ENCODE data around the gene ITGAV. TPM values are rescaled to one million over a fixed set of nuclear protein-coding genes. Genes with fewer than 3 reads are reported as not detected.

The ITGAV gene
- total RNA-seq, 2 donors from 2014 or later, result 63.7 to 79.7 TPM

- Mint-ChIP-seq H3K4me1 (peaks cover 40% of the 10 kb centered on the region), H3K27ac (peak overlapping the region; percentile 95), H3K4me3 (peak overlapping the region; percentile 96), H3K27me3 (ENCODE audit: insufficient read depth) (no peaks in the 10 kb centered on the region), H3K9me3 (no peaks in the 10 kb centered on the region), H3K36me3 (ENCODE audit: low read depth) (peaks cover 5% of the 10 kb centered on the region)
- peak; percentile 65 for DNase-seq
- 0% methylated on average over 10 to 16 of the region's 17 CpGs for WGBS, 2 experiments (ENCODE audit: insufficient coverage in 1 of 2, insufficient read length in 1 of 2)
- Histone ChIP-seq H3K4me3 (ENCODE audit: low read length) (peak overlapping the region; percentile 99), H3K27me3 (ENCODE audit: control insufficient read depth, insufficient read depth, low read length, poor library complexity, severe bottlenecking) (no peaks in the 10 kb centered on the region), H3K27ac (ENCODE audit: low read depth, low read length) (peak overlapping the region; percentile 78), H3K9ac (ENCODE audit: extremely low read depth, low read length, poor library complexity, severe bottlenecking) (peak overlapping the region; percentile 98), H3K36me3 (ENCODE audit: control insufficient read depth, insufficient read depth, low read length) (no peaks in the 10 kb centered on the region), H3K4me1 (ENCODE audit: control insufficient read depth, insufficient read depth, low read length) (no peaks in the 10 kb centered on the region), H3K9me3 (ENCODE audit: control insufficient read depth, low read length) (no peaks in the 10 kb centered on the region)
- TF ChIP-seq CTCF (conservative IDR thresholded peaks at IDR 0.05), result no peak
Observed at GRCh38 chr2:186590759-186591505, 1.1 kb downstream of the ITGAV start.

- H3K9me3 Mint-ChIP-seq, result no peaks in the 10 kb centered on the region
- H3K4me3 Mint-ChIP-seq, result peak overlapping the region; percentile 96
- H3K9me3 ChIP-seq (ENCODE audit: control insufficient read depth, low read length), result no peaks in the 10 kb centered on the region
- H3K4me1 ChIP-seq (ENCODE audit: control insufficient read depth, insufficient read depth, low read length), result no peaks in the 10 kb centered on the region
- no peak for DNase-seq
- H3K36me3 ChIP-seq (ENCODE audit: control insufficient read depth, insufficient read depth, low read length), result no peaks in the 10 kb centered on the region
- WGBS, 2 experiments (ENCODE audit: insufficient coverage in 1 of 2, insufficient read length in 1 of 2), result 7% methylated on average over 3 of the region's 3 CpGs; no CpG with 5 or more reads in 1 of the 2 experiments
- no peaks in the 10 kb centered on the region for H3K27me3 Mint-ChIP-seq (ENCODE audit: insufficient read depth)
- H3K27ac Mint-ChIP-seq, result peak overlapping the region; percentile 95
- H3K9ac ChIP-seq (ENCODE audit: extremely low read depth, low read length, poor library complexity, severe bottlenecking), result peak overlapping the region; percentile 98
- no peak for TF ChIP-seq CTCF (conservative IDR thresholded peaks at IDR 0.05)
- H3K4me3 ChIP-seq (ENCODE audit: low read length), result peak overlapping the region; percentile 99
- H3K4me1 Mint-ChIP-seq, result peaks cover 42% of the 10 kb centered on the region
- no peak overlapping the region for H3K27ac ChIP-seq (ENCODE audit: low read depth, low read length)
- H3K36me3 Mint-ChIP-seq (ENCODE audit: low read depth), result peaks cover 5% of the 10 kb centered on the region
- no peaks in the 10 kb centered on the region for H3K27me3 ChIP-seq (ENCODE audit: control insufficient read depth, insufficient read depth, low read length, poor library complexity, severe bottlenecking)
Observed at GRCh38 chr2:186591506-186591890, 1.6 kb downstream of the ITGAV start.

DNA sequence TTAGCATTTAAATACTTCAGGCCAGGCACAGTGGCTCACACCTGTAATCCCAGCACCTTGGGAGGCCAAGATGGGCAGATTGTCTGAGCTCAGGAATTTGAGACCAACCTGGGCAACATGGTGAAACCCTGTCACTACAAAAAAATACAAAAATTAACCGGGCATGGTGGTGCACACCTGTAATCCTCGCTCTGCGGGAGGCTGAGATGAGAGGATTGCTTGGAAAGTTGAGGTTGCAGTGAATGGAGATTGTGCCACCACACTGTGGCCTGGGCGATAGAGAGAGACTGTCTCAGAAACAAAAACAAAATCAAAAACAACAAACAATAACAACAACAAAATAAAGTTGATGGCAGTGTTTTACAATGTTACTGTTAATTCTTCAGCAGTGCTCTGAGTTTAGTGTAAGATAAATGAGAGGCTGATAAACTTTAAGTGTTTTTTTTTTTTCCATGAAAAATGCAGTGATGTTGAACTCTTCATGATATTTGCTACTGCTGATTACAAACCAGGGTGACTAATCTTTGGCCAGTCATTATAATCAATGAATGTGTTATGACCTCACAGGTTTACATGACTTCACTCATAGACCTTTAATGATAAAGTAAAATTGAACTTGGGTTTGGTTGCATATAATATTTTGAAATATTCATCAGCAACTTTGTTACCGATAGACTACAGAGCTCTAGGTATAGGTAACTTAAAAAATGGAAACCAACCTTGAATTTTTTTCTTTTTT lies 2.5 kb downstream of the ITGAV start:
- peak overlapping the region; percentile 96 for H3K4me3 Mint-ChIP-seq
- H3K9ac ChIP-seq (ENCODE audit: extremely low read depth, low read length, poor library complexity, severe bottlenecking), result peak overlapping the region; percentile 98

More for the DNA sequence above, 2.5 kb downstream of the ITGAV start:
- Histone ChIP-seq H3K36me3 (ENCODE audit: control insufficient read depth, insufficient read depth, low read length) (no peaks in the 10 kb centered on the region), H3K27me3 (ENCODE audit: control insufficient read depth, insufficient read depth, low read length, poor library complexity, severe bottlenecking) (no peaks in the 10 kb centered on the region), H3K9me3 (ENCODE audit: control insufficient read depth, low read length) (no peaks in the 10 kb centered on the region), H3K4me1 (ENCODE audit: control insufficient read depth, insufficient read depth, low read length) (no peaks in the 10 kb centered on the region), H3K4me3 (ENCODE audit: low read length) (peak overlapping the region; percentile 99), H3K27ac (ENCODE audit: low read depth, low read length) (no peak overlapping the region)
- peaks cover 48% of the 10 kb centered on the region for H3K4me1 Mint-ChIP-seq
- peak overlapping the region; percentile 95 for H3K27ac Mint-ChIP-seq
- no peak for TF ChIP-seq CTCF (conservative IDR thresholded peaks at IDR 0.05)
- H3K27me3 Mint-ChIP-seq (ENCODE audit: insufficient read depth), result no peaks in the 10 kb centered on the region
- DNase-seq, result no peak
- peaks cover 5% of the 10 kb centered on the region for H3K36me3 Mint-ChIP-seq (ENCODE audit: low read depth)
- no peaks in the 10 kb centered on the region for H3K9me3 Mint-ChIP-seq
- WGBS, 2 experiments (ENCODE audit: insufficient coverage in 1 of 2, insufficient read length in 1 of 2), result 88 to 90% methylated on average over 2 to 4 of the region's 5 CpGs
